Measurements from ENCODE around the gene TRIM37.
"Not testable (repeated sequence)": the region's sequence is repeated elsewhere in the genome, so short reads cannot be mapped to it uniquely, and the experiment has no call there.

The TRIM37 gene

GRCh38 chr17:58960068-58960467 is 146.6 kb downstream of the TRIM37 start:
- H3K36me3 ChIP-seq (ENCODE audit: control insufficient read depth in 2 of 2, insufficient read depth in 1 of 2, low read length in 2 of 2): no peaks in the 10 kb centered on the region; a peak in 1 of 3 replicates
- H3K4me1 ChIP-seq (ENCODE audit: control insufficient read depth, insufficient read depth, low read length): peaks cover 9% of the 10 kb centered on the region; the same call in 1 of the 2 replicates
- no peaks in the 10 kb centered on the region for H3K9me3 ChIP-seq (ENCODE audit: control insufficient read depth, insufficient read depth, low read depth, low read length)
- no peak overlapping the region for H3K4me3 ChIP-seq (ENCODE audit: low read depth, low read length)
- no peak for TF ChIP-seq ZNF621 (tag by site-specific recombination; IDR thresholded peaks at IDR 0.05)
- no peak for TF ChIP-seq ZXDB (tag by site-specific recombination; IDR thresholded peaks at IDR 0.05)
- no peak for TF ChIP-seq ZNF473 (tag by site-specific recombination; IDR thresholded peaks at IDR 0.05)
- peak; percentile 18; the same call in 1 of the 2 replicates for TF ChIP-seq ZNF654 (tag by site-specific recombination; IDR thresholded peaks at IDR 0.05; ENCODE audit: low read depth)
- TF ChIP-seq YY1 (tag by site-specific recombination; IDR thresholded peaks at IDR 0.05): no peak
- no peak overlapping the region for H3K27ac ChIP-seq (ENCODE audit: extremely low read depth, low read depth, low read length)
- ChIA-PET POLR2A (no interaction called here), CTCF (interaction anchor here (0.6 to 0.7 kb wide), 2 partner anchors 45 to 249 kb away, joined by 3 read pairs; no protein-coding TSS in a partner anchor)

DNA sequence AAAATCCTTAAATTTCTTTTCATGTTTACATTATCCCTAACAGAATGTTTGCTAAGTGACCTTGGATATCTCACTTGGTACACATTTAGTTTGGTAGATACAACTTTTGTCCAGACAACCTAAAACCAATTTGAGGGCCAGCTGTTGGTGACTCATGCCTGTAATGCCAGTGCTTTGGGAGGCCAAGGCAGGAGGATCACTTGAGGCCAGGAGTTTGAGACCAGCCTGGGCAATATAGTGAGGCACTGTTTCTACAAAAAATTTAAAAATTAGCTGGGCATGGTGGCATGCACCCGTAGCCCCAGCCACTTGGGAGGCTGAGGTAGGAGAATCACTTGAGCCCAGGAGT is 149.0 kb downstream of the TRIM37 start:
- H3K4me1 ChIP-seq (ENCODE audit: control insufficient read depth, insufficient read depth, low read length); H3K27ac ChIP-seq (ENCODE audit: extremely low read depth, low read depth, low read length); CTCF ChIA-PET; H3K36me3 ChIP-seq (ENCODE audit: control insufficient read depth in 2 of 2, insufficient read depth in 1 of 2, low read length in 2 of 2); H3K4me3 ChIP-seq (ENCODE audit: low read depth, low read length); H3K9me3 ChIP-seq (ENCODE audit: control insufficient read depth, insufficient read depth, low read depth, low read length); POLR2A ChIA-PET: not testable (repeated sequence)

DNA sequence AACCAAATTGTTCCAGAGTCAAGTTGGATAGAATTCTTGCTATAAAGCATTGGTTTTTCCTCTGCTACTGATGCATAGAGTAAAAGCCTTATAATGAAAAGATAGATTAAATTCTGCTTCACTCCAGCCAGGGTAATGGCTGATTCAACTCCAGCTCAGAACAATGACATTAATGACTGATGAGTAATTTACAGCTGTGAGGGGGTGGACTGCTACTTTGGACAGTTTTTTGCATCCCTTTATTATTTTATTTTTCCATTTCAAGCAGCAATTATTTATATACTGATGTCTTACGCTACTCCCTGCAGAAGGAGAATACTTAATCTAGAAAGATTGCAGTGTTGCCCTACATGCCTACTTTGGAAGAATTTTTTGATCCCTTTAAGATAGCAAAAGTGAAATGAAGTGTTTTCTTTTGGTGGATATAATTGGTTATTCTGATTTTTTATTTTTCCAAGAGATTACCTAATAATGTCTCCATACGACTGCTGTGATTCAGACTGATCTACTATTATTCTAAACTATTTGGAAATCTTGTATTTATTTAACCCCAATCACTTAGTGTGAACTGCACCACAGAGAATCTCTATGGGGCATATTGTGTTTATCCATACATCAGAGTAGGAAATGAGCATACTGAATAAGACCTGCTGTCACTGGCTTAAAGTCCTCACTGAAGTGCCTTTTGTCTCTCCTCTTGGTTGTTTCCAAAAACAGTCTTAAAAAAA is 149.5 kb downstream of the TRIM37 start:
- Histone ChIP-seq H3K27ac (ENCODE audit: extremely low read depth, low read depth, low read length) (no peak overlapping the region), H3K36me3 (ENCODE audit: control insufficient read depth in 2 of 2, insufficient read depth in 1 of 2, low read length in 2 of 2) (no peaks in the 10 kb centered on the region; a peak in 1 of 3 replicates), H3K4me3 (ENCODE audit: low read depth, low read length) (no peak overlapping the region), H3K9me3 (ENCODE audit: control insufficient read depth, insufficient read depth, low read depth, low read length) (no peaks in the 10 kb centered on the region), H3K4me1 (ENCODE audit: control insufficient read depth, insufficient read depth, low read length) (peaks cover 9% of the 10 kb centered on the region; the same call in 1 of the 2 replicates)
- CTCF ChIA-PET: no interaction called here
- POLR2A ChIA-PET: interaction anchor here (0.6 to 0.7 kb wide), 2 partner anchors 11 to 75 kb away, joined by 3 to 8 read pairs; no protein-coding TSS in a partner anchor
- TF ChIP-seq, protein P1, sequence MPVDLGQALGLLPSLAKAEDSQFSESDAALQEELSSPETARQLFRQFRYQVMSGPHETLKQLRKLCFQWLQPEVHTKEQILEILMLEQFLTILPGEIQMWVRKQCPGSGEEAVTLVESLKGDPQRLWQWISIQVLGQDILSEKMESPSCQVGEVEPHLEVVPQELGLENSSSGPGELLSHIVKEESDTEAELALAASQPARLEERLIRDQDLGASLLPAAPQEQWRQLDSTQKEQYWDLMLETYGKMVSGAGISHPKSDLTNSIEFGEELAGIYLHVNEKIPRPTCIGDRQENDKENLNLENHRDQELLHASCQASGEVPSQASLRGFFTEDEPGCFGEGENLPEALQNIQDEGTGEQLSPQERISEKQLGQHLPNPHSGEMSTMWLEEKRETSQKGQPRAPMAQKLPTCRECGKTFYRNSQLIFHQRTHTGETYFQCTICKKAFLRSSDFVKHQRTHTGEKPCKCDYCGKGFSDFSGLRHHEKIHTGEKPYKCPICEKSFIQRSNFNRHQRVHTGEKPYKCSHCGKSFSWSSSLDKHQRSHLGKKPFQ (tag by site-specific recombination; IDR thresholded peaks at IDR 0.05): 0 out of 2 replicates have a peak, but pooled peaks have one; percentile 29
- TF ChIP-seq, protein P2, sequence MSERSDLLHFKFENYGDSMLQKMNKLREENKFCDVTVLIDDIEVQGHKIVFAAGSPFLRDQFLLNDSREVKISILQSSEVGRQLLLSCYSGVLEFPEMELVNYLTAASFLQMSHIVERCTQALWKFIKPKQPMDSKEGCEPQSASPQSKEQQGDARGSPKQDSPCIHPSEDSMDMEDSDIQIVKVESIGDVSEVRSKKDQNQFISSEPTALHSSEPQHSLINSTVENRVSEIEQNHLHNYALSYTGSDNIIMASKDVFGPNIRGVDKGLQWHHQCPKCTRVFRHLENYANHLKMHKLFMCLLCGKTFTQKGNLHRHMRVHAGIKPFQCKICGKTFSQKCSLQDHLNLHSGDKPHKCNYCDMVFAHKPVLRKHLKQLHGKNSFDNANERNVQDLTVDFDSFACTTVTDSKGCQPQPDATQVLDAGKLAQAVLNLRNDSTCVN (tag by site-specific recombination; optimal IDR thresholded peaks at IDR 0.05): no peak

GRCh38 chr17:58954358-58954757 is 152.3 kb downstream of the TRIM37 start:
- H3K27ac ChIP-seq (ENCODE audit: extremely low read depth, low read depth, low read length); POLR2A ChIA-PET; H3K4me3 ChIP-seq (ENCODE audit: low read depth, low read length); H3K9me3 ChIP-seq (ENCODE audit: control insufficient read depth, insufficient read depth, low read depth, low read length); H3K36me3 ChIP-seq (ENCODE audit: control insufficient read depth in 2 of 2, insufficient read depth in 1 of 2, low read length in 2 of 2); H3K4me1 ChIP-seq (ENCODE audit: control insufficient read depth, insufficient read depth, low read length): not testable (repeated sequence)
- CTCF ChIA-PET: interaction anchor here (0.6 kb wide), 1 partner anchor 58 kb away, joined by 3 read pairs; no protein-coding TSS in a partner anchor

DNA sequence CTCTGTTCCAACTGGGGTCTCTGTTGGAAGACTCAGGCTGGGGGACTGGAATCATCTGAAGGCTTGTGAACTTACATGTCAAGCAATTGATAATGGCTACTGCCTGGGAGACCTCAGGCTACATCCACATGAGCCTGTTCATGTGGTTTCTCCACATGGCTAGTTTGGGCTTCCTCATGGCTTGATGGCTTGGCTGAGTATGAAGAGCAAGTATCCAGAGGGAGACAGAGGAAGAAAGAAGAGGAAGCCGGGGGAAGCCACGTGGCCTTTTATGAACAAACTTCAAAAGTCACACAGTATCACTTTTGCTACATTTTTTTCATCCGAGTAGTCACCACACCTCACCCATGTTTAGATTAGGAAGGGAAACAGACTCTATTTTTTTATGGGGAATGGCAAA is 158.9 kb downstream of the TRIM37 start:
- POLR2A ChIA-PET: no interaction called here
- no peak overlapping the region for H3K27ac ChIP-seq (ENCODE audit: extremely low read depth, low read depth, low read length)
- H3K9me3 ChIP-seq (ENCODE audit: control insufficient read depth, insufficient read depth, low read depth, low read length): no peaks in the 10 kb centered on the region
- no peaks in the 10 kb centered on the region for H3K4me1 ChIP-seq (ENCODE audit: control insufficient read depth, insufficient read depth, low read length)
- no peak overlapping the region for H3K4me3 ChIP-seq (ENCODE audit: low read depth, low read length)
- TF ChIP-seq ZNF426 (tag by site-specific recombination; IDR thresholded peaks at IDR 0.05) (no peak), ZNF677 (tag by site-specific recombination; IDR thresholded peaks at IDR 0.05) (no peak)
- CTCF ChIA-PET: no interaction called here
- H3K36me3 ChIP-seq (ENCODE audit: control insufficient read depth in 2 of 2, insufficient read depth in 1 of 2, low read length in 2 of 2): no peaks in the 10 kb centered on the region
